ENCODE data around the gene TMEM101. TPM values are rescaled to one million over a fixed set of nuclear protein-coding genes. Genes with fewer than 3 reads are reported as not detected.
"Not testable (repeated sequence)": the region's sequence is repeated elsewhere in the genome, so short reads cannot be mapped to it uniquely, and the experiment has no call there.

The TMEM101 gene
- total RNA-seq, 1 donor from 2014 or later = 117 TPM

- no peak for DNase-seq
These were observed 40.1 kb downstream of the TMEM101 start for GRCh38 chr17:43974382-43975266.

GRCh38 chr17:43972444-43973212 is 42.1 kb downstream of the TMEM101 start:
- DNase-seq = not testable (repeated sequence)

GRCh38 chr17:43971436-43971835 is 43.3 kb downstream of the TMEM101 start:
- DNase-seq = not testable (repeated sequence)

- no peak for DNase-seq
These were observed 44.4 kb downstream of the TMEM101 start for GRCh38 chr17:43970366-43970765.

- no peak for DNase-seq
These were observed 47.4 kb downstream of the TMEM101 start for GRCh38 chr17:43967251-43967875.

GRCh38 chr17:43966276-43966675 is 48.5 kb downstream of the TMEM101 start:
- DNase-seq = no peak

- no peak for DNase-seq
These were observed 52.3 kb downstream of the TMEM101 start for GRCh38 chr17:43962479-43962878.

GRCh38 chr17:43961954-43962353 is 52.8 kb downstream of the TMEM101 start:
- no peak for DNase-seq

GRCh38 chr17:43961292-43961691 is 53.5 kb downstream of the TMEM101 start:
- not testable (repeated sequence) for DNase-seq

Other genes with a start within 250 kb of the TMEM101 start
- gene DUSP3, start 236.0 kb downstream of the TMEM101 start, total RNA-seq = 73.0 and 73.5 TPM in 2 replicates
- not detected in 2 replicates for gene CFAP97D1, start 234.5 kb downstream of the TMEM101 start, total RNA-seq
- gene MPP3, start 181.8 kb downstream of the TMEM101 start, total RNA-seq = 3.0 and 4.9 TPM in 2 replicates
- gene CD300LG, start 167.8 kb downstream of the TMEM101 start, total RNA-seq = 0.05 and 0.34 TPM in 2 replicates
- gene MPP2, start 107.4 kb downstream of the TMEM101 start, total RNA-seq = 0.34 and 0.84 TPM in 2 replicates
- gene PPY, start 72.5 kb downstream of the TMEM101 start, total RNA-seq = not detected in 2 replicates
- gene PYY, start 61.0 kb downstream of the TMEM101 start, total RNA-seq = not detected in 2 replicates
- 6.8 and 10.0 TPM in 2 replicates for gene NAGS, start 10.3 kb downstream of the TMEM101 start, total RNA-seq
- 21.8 and 32.0 TPM in 2 replicates for gene LSM12, start 51.7 kb upstream of the TMEM101 start, total RNA-seq
- 14.3 and 35.1 TPM in 2 replicates for gene G6PC3, start 55.8 kb upstream of the TMEM101 start, total RNA-seq
- gene HDAC5, start 108.7 kb upstream of the TMEM101 start, total RNA-seq = 50.3 and 52.1 TPM in 2 replicates
- 1.2 and 2.9 TPM in 2 replicates for gene HROB, start 127.0 kb upstream of the TMEM101 start, total RNA-seq
- 0.17 TPM in 1 of 2 replicates, not detected in the other for gene ASB16, start 155.7 kb upstream of the TMEM101 start, total RNA-seq
- 37.0 and 40.2 TPM in 2 replicates for gene TMUB2, start 172.0 kb upstream of the TMEM101 start, total RNA-seq
- 51.1 and 67.7 TPM in 2 replicates for gene ATXN7L3, start 184.9 kb upstream of the TMEM101 start, total RNA-seq
- gene UBTF, start 204.7 kb upstream of the TMEM101 start, total RNA-seq = 59.2 and 68.4 TPM in 2 replicates